ENCODE results near the gene ZNF787. TPM values are rescaled to one million over a fixed set of nuclear protein-coding genes. Genes with fewer than 3 reads are reported as not detected.

ZNF787 gene
- total RNA-seq, 1 experiment from 2014 or later, result 186 TPM

GRCh38 chr19:56120371-56121179 is 520 bp downstream of the ZNF787 start:
- peak; percentile 93 for DNase-seq (ENCODE audit: low spot score)

- no peak for DNase-seq (ENCODE audit: low spot score)
These were observed 1.1 kb downstream of the ZNF787 start for GRCh38 chr19:56120002-56120370.

GRCh38 chr19:56119582-56119978 is 1.5 kb downstream of the ZNF787 start:
- no peak for DNase-seq (ENCODE audit: low spot score)

GRCh38 chr19:56118666-56119581 is 2.2 kb downstream of the ZNF787 start:
- no peak for DNase-seq (ENCODE audit: low spot score)

GRCh38 chr19:56117889-56118288 is 3.2 kb downstream of the ZNF787 start:
- no peak for DNase-seq (ENCODE audit: low spot score)

GRCh38 chr19:56117376-56117884 is 3.7 kb downstream of the ZNF787 start:
- DNase-seq (ENCODE audit: low spot score), result no peak

- DNase-seq (ENCODE audit: low spot score), result no peak
These were observed 4.5 kb downstream of the ZNF787 start for GRCh38 chr19:56116606-56117005.

GRCh38 chr19:56115490-56115889 is 5.6 kb downstream of the ZNF787 start:
- no peak for DNase-seq (ENCODE audit: low spot score)

- DNase-seq (ENCODE audit: low spot score), result no peak
These were observed 6.4 kb downstream of the ZNF787 start for GRCh38 chr19:56114778-56115110.

GRCh38 chr19:56114051-56114777 is 6.9 kb downstream of the ZNF787 start:
- no peak for DNase-seq (ENCODE audit: low spot score)

- DNase-seq (ENCODE audit: low spot score), result no peak
These were observed 7.9 kb downstream of the ZNF787 start for GRCh38 chr19:56113074-56113632.

GRCh38 chr19:56112313-56112709 is 8.8 kb downstream of the ZNF787 start:
- no peak for DNase-seq (ENCODE audit: low spot score)

GRCh38 chr19:56111601-56112312 is 9.3 kb downstream of the ZNF787 start:
- peak; percentile 61 for DNase-seq (ENCODE audit: low spot score)

- DNase-seq (ENCODE audit: low spot score), result peak; percentile 63
These were observed 10.3 kb downstream of the ZNF787 start for GRCh38 chr19:56110515-56111448.

- no peak for DNase-seq (ENCODE audit: low spot score)
These were observed 11.9 kb downstream of the ZNF787 start for GRCh38 chr19:56109226-56109625.

- no peak for DNase-seq (ENCODE audit: low spot score)
These were observed 12.5 kb downstream of the ZNF787 start for GRCh38 chr19:56108447-56109195.

GRCh38 chr19:56107626-56108351 is 13.3 kb downstream of the ZNF787 start:
- DNase-seq (ENCODE audit: low spot score), result no peak

GRCh38 chr19:56106993-56107392 is 14.1 kb downstream of the ZNF787 start:
- no peak for DNase-seq (ENCODE audit: low spot score)

Data from HT-29 (cell line).